Endothelial cell of umbilical vein (primary cell): ENCODE measurements around the gene RAB11FIP3.

Experiments
- TF ChIP-seq, protein P1 (sequence below), 2 donors: IDR thresholded peaks; 1 replicate in 1 of 2; 2 replicates in 1 of 2; pipeline ENCODE4 v1.5.1; 2011; ENCODE audit warnings: low read length in 2 of 2, mild to moderate bottlenecking in 2 of 2, moderate library complexity in 2 of 2, control low read depth in 1 of 2, inconsistent platforms in 1 of 2, low read depth in 1 of 2; ENCODE audit not compliant: insufficient read depth in 1 of 2; ENCODE audit errors: extremely low read depth in 1 of 2
- TF ChIP-seq, protein P2 (sequence below): IDR thresholded peaks from 2 replicates; pipeline ENCODE4 v1.6.1; 2011; ENCODE audit not compliant: insufficient read depth, insufficient read length

DNA sequence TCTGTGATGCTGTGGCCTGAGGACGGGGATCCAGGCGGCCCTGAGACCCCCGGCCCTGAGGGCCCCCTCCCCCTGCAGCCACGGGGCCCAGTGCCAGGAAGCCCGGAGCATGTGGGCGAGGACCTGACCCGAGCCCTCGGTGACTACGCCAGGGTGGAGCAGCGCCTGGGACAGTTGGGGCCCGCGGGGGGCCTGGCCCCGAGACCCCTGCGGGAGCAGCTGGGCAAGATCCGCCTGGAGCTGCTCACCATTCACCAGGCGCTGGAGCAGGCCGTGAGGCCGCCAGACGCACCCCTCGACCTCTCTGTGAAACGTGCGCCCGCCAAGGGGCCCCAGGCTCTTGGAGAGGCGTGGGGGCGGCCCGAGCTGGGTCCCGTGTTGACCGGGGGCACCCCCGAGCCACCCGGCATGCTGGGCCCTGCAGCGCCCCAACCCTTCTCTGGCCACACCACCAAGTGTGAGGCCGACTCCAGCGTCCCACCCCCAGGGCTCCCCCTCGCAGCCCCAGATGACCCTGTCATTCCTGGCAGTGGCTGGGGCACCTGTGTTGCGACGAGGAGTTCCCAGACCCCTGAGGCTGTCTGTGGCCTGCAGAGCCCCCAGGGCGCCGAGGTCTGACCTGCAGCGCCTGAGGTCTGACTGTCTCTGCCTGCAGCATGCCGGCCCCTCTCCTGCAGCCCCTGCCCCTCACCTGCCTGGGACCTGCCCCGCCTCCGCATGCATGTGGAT, 139.4 kb downstream of the RAB11FIP3 start:
- TF ChIP-seq, protein P1, sequence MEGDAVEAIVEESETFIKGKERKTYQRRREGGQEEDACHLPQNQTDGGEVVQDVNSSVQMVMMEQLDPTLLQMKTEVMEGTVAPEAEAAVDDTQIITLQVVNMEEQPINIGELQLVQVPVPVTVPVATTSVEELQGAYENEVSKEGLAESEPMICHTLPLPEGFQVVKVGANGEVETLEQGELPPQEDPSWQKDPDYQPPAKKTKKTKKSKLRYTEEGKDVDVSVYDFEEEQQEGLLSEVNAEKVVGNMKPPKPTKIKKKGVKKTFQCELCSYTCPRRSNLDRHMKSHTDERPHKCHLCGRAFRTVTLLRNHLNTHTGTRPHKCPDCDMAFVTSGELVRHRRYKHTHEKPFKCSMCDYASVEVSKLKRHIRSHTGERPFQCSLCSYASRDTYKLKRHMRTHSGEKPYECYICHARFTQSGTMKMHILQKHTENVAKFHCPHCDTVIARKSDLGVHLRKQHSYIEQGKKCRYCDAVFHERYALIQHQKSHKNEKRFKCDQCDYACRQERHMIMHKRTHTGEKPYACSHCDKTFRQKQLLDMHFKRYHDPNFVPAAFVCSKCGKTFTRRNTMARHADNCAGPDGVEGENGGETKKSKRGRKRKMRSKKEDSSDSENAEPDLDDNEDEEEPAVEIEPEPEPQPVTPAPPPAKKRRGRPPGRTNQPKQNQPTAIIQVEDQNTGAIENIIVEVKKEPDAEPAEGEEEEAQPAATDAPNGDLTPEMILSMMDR (IDR thresholded peaks at IDR 0.05; ENCODE audit: extremely low read depth in 1 of 2, insufficient read depth in 1 of 2, low read depth in 1 of 2, low read length in 2 of 2): no peak
- TF ChIP-seq, protein P2, sequence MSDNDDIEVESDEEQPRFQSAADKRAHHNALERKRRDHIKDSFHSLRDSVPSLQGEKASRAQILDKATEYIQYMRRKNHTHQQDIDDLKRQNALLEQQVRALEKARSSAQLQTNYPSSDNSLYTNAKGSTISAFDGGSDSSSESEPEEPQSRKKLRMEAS: no peak
